CD4-positive, alpha-beta T cell treated with Interleukin-4 for 4 hours (primary cell): ENCODE measurements around the gene SLC30A7.
A peak's percentile ranks its signal among the peaks of the same experiment; 100 is the strongest.
"Not testable (repeated sequence)": the region's sequence is repeated elsewhere in the genome, so short reads cannot be mapped to it uniquely, and the experiment has no call there.

Source experiments
- DNase-seq: peaks from one replicate; pipeline ENCODE4 v3.0.0-alpha.2; 2020

SLC30A7 gene

GRCh38 chr1:100891380-100891779 is 4.5 kb upstream of the SLC30A7 start:
- no peak for DNase-seq

- DNase-seq: no peak
Observed at GRCh38 chr1:100892554-100892953, 3.3 kb upstream of the SLC30A7 start.

- DNase-seq: no peak
Observed at GRCh38 chr1:100893718-100894117, 2.2 kb upstream of the SLC30A7 start.

- DNase-seq: peak; percentile 60
Observed at GRCh38 chr1:100894603-100895539, 1.0 kb upstream of the SLC30A7 start, which contains the start of gene EXTL2. EXTL2 (minus strand) TSS chr1:100894842; CDS start chr1:100888757, 6,085 bp downstream.

GRCh38 chr1:100896481-100896982 is 642 bp downstream of the SLC30A7 start:
- DNase-seq: peak; percentile 85

- no peak for DNase-seq
Observed at GRCh38 chr1:100902365-100902764, 6.5 kb downstream of the SLC30A7 start.

GRCh38 chr1:100903777-100904176 is 7.9 kb downstream of the SLC30A7 start:
- no peak for DNase-seq

- DNase-seq: no peak
Observed at GRCh38 chr1:100904528-100904927, 8.6 kb downstream of the SLC30A7 start.

- no peak for DNase-seq
Observed at GRCh38 chr1:100905181-100905580, 9.3 kb downstream of the SLC30A7 start.

- no peak for DNase-seq
Observed at GRCh38 chr1:100907887-100908286, 12.0 kb downstream of the SLC30A7 start.

GRCh38 chr1:100909018-100909417 is 13.1 kb downstream of the SLC30A7 start:
- no peak for DNase-seq

- DNase-seq: no peak
Observed at GRCh38 chr1:100912019-100912418, 16.1 kb downstream of the SLC30A7 start.

- peak; percentile 66 for DNase-seq
Observed at GRCh38 chr1:100921110-100921706, 25.3 kb downstream of the SLC30A7 start.

GRCh38 chr1:100924212-100924611 is 28.3 kb downstream of the SLC30A7 start:
- DNase-seq: peak; percentile 37

GRCh38 chr1:100924991-100925390 is 29.1 kb downstream of the SLC30A7 start:
- DNase-seq: peak; percentile 42

GRCh38 chr1:100926240-100926639 is 30.4 kb downstream of the SLC30A7 start:
- DNase-seq: no peak

- DNase-seq: peak; percentile 91
Observed at GRCh38 chr1:100927276-100927675, 31.4 kb downstream of the SLC30A7 start.

- DNase-seq: peak; percentile 53
Observed at GRCh38 chr1:100928128-100928527, 32.2 kb downstream of the SLC30A7 start.

GRCh38 chr1:100930494-100930893 is 34.6 kb downstream of the SLC30A7 start:
- DNase-seq: peak; percentile 71

- DNase-seq: no peak
Observed at GRCh38 chr1:100931716-100932115, 35.8 kb downstream of the SLC30A7 start.

GRCh38 chr1:100933555-100933954 is 37.7 kb downstream of the SLC30A7 start:
- DNase-seq: not testable (repeated sequence)

GRCh38 chr1:100936194-100936967 is 40.5 kb downstream of the SLC30A7 start:
- DNase-seq: no peak

- DNase-seq: no peak
Observed at GRCh38 chr1:100941098-100941527, 45.2 kb downstream of the SLC30A7 start.
